Nephron (organoid): ENCODE measurements around the gene KLHL12.

Experiments
- H3K27ac Mint-ChIP-seq, 3 experiments: 2 replicates each; pipeline ENCODE4 v1.8.0; 2020; ENCODE audit warnings: mixed read lengths in 3 of 3, mild to moderate bottlenecking in 2 of 3, moderate library complexity in 1 of 3
- H3K27me3 Mint-ChIP-seq: 2 replicates; pipeline ENCODE4 v1.8.0; 2021; ENCODE audit warnings: low read depth, mild to moderate bottlenecking, moderate library complexity, mixed read lengths
- H3K36me3 Mint-ChIP-seq: 2 replicates; pipeline ENCODE4 v1.8.0; 2020; ENCODE audit warnings: low read depth, mixed read lengths
- H3K4me1 Mint-ChIP-seq: 2 replicates; pipeline ENCODE4 v1.8.0; 2020; ENCODE audit warnings: mixed read lengths
- H3K4me3 Mint-ChIP-seq, 3 experiments: 2 replicates each; pipeline ENCODE4 v1.8.0; 2020; ENCODE audit warnings: mild to moderate bottlenecking in 3 of 3, mixed read lengths in 3 of 3, moderate library complexity in 2 of 3
- H3K9me3 Mint-ChIP-seq: 2 replicates; pipeline ENCODE4 v1.8.0; 2020; ENCODE audit warnings: mixed read lengths
- TF ChIP-seq, protein P1 (sequence below), 3 experiments: fragments of 200-600 bp; sonication (generic); IDR thresholded peaks; one replicate each; pipeline ENCODE4 v1.5.0; 2021; ENCODE audit warnings: antibody characterized with exemption in 3 of 3; ENCODE audit not compliant: unreplicated experiment in 3 of 3

Gene KLHL12

DNA sequence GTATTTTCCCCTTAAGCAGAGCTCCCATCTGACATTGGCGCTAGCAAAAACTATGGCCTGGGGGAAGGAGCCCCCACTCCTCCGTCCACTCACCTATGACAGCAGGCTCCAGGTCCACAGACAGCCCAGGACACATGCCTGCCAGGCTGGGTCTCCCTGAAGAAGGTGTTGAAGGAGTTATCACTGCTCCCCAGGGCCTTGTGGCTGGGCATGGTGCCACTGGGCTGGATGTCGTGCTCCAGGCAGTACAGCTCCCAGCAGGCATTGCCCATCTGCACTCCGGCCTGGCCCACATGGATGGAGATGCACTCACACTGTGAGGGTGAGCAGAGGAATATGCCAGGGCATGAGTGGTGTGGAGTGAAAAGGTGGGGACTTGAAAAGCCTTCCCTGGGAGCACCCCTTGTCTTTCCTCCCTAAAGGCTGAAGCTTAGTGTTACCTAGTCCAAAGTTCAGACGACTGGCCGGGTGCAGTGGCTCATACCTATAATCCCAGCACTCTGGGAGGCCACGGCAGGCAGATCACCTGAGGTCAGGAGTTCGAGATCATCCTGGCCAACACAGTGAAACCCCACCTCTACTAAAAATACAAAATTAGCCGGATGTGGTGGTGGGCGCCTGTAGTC, 68.1 kb downstream of the KLHL12 start:
- Mint-ChIP-seq H3K4me1 (peaks cover 40% of the 10 kb centered on the region), H3K36me3 (peaks cover 20% of the 10 kb centered on the region), H3K9me3 (no peaks in the 10 kb centered on the region), H3K27me3 (peaks cover 18% of the 10 kb centered on the region), H3K27ac (peak overlapping the region; percentile 65 to 72 (median 68)), H3K4me3 (peak overlapping the region; percentile 29 to 83 (median 38))
- TF ChIP-seq, protein P1, sequence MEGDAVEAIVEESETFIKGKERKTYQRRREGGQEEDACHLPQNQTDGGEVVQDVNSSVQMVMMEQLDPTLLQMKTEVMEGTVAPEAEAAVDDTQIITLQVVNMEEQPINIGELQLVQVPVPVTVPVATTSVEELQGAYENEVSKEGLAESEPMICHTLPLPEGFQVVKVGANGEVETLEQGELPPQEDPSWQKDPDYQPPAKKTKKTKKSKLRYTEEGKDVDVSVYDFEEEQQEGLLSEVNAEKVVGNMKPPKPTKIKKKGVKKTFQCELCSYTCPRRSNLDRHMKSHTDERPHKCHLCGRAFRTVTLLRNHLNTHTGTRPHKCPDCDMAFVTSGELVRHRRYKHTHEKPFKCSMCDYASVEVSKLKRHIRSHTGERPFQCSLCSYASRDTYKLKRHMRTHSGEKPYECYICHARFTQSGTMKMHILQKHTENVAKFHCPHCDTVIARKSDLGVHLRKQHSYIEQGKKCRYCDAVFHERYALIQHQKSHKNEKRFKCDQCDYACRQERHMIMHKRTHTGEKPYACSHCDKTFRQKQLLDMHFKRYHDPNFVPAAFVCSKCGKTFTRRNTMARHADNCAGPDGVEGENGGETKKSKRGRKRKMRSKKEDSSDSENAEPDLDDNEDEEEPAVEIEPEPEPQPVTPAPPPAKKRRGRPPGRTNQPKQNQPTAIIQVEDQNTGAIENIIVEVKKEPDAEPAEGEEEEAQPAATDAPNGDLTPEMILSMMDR (IDR thresholded peaks at IDR 0.05; ENCODE audit: unreplicated experiment in 3 of 3) = no peak

DNA sequence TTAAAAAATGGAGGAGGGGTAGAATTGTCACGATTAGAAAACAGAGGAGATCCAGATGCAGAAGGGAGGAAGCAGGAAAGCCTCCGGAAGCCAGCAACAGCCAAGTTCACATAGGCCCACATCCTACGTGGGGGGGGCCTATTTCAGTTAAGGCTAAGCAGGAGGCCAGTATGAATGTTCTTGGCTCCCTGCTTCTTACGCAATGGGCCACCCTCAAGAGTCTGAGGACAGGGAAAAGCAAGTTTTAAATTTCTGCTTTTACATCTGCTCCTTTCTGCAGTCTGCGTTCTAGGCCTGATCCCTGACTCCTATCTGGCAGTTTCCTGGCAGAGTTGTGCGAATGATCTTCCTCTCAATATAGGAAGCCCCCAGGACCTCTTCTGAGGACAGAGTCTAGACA, 68.7 kb downstream of the KLHL12 start:
- no peaks in the 10 kb centered on the region for H3K9me3 Mint-ChIP-seq
- peaks cover 36% of the 10 kb centered on the region for H3K4me1 Mint-ChIP-seq
- H3K36me3 Mint-ChIP-seq = peaks cover 20% of the 10 kb centered on the region
- TF ChIP-seq, protein P1 (IDR thresholded peaks at IDR 0.05; ENCODE audit: unreplicated experiment in 3 of 3) = no peak
- peak overlapping the region; percentile 65 to 72 (median 68) for H3K27ac Mint-ChIP-seq
- H3K27me3 Mint-ChIP-seq = peaks cover 15% of the 10 kb centered on the region
- H3K4me3 Mint-ChIP-seq = peak overlapping the region; percentile 10 to 60 (median 32)

DNA sequence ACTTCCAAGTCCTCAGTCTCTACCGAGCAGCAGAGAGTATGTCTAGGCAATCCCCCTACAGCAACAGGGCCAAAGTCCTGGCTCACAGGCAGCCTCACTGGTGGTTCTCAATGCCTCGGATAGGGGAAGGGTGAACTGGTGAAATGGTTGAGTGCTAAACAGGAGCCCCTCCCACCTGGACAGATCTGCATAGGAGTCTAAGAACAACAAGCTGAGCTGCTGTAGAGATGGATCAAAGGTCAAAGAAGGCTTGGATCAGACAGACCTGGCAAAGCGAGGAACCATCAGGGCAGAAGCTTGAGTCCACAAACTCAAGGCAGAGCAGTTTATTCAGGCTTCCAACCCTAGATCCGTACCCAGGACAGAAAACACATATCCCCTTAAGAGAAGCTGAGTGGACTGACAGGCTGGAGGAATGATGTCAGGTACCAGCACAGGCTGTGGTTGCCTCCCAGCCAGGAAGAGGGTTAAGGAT, 69.9 kb downstream of the KLHL12 start:
- Mint-ChIP-seq H3K27me3 (peaks cover 7% of the 10 kb centered on the region), H3K27ac (peak overlapping the region in 2 of 3 experiments; percentile 41 to 94), H3K4me3 (peak overlapping the region in 2 of 3 experiments; percentile 26 to 28), H3K36me3 (peaks cover 20% of the 10 kb centered on the region), H3K4me1 (peaks cover 31% of the 10 kb centered on the region), H3K9me3 (no peaks in the 10 kb centered on the region)
- TF ChIP-seq, protein P1 (IDR thresholded peaks at IDR 0.05; ENCODE audit: unreplicated experiment in 3 of 3) = no peak

DNA sequence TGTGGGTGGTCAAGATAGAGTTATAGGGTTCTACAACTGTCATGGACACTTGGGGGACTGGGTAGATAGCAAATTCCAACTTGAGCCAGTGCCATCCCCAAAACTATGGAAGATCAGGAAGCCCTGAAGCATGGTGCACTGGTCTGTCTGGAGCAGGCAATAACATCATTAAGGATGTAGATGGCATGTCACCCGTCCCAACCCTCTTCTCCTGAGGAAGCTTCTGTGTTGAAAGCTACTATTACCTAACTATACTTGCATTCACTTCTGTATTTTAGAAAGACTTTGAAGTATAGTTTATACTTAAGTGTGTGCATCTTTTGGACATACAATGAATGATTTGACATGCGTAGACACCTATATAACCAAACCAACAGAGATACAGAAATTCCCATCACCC, 71.0 kb downstream of the KLHL12 start:
- Mint-ChIP-seq H3K27me3 (no peaks in the 10 kb centered on the region), H3K36me3 (peaks cover 20% of the 10 kb centered on the region), H3K27ac (no peak overlapping the region), H3K9me3 (no peaks in the 10 kb centered on the region), H3K4me3 (peak overlapping the region in 1 of 3 experiments; percentile 14), H3K4me1 (peaks cover 24% of the 10 kb centered on the region)
- TF ChIP-seq, protein P1 (IDR thresholded peaks at IDR 0.05; ENCODE audit: unreplicated experiment in 3 of 3) = no peak

DNA sequence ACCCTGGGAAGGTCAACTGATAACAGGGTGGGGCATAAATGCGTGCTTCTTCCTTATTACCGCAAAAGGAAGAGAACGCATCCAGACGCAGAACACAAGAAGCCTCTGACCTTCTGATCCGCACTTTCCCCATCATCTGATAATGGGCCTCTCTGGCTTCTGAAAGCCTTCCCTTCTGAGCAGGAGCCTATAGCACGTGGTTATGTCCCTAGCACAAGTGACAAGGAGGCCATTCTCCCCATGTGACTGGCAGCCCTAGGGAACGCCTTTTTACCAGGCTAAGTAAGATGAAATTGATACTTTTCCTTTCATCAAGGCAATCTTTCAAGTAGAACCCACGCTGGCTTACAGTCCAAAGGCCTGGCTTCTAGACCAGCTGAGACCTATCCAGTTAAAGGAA, 72.2 kb downstream of the KLHL12 start:
- Mint-ChIP-seq H3K27ac (no peak overlapping the region), H3K9me3 (no peaks in the 10 kb centered on the region), H3K4me3 (no peak overlapping the region), H3K27me3 (no peaks in the 10 kb centered on the region), H3K36me3 (peaks cover 20% of the 10 kb centered on the region), H3K4me1 (peaks cover 22% of the 10 kb centered on the region)
- TF ChIP-seq, protein P1 (IDR thresholded peaks at IDR 0.05; ENCODE audit: unreplicated experiment in 3 of 3) = no peak
